Liver (tissue), 9 donors: ENCODE data around the gene CSDE1. TPM values are rescaled to one million over a fixed set of nuclear protein-coding genes. Genes with fewer than 3 reads are reported as not detected.

Source experiments
- DNase-seq: peaks from one replicate; pipeline ENCODE4 v3.0.0-alpha.2; 2017; ENCODE audit warnings: low spot score
- H3K27ac ChIP-seq, 2 donors: one replicate each; pipeline ENCODE4 v1.7.0; 2013; ENCODE audit warnings: inconsistent platforms in 2 of 2, low read length in 2 of 2, control low read depth in 1 of 2, low read depth in 1 of 2, mild to moderate bottlenecking in 1 of 2
- H3K27me3 ChIP-seq, 4 donors: one replicate each; pipeline versions ENCODE4 v1.6.1 to v1.7.0; 2013; ENCODE audit warnings: low read length in 3 of 4, inconsistent platforms in 1 of 4, mild to moderate bottlenecking in 1 of 4, moderate library complexity in 1 of 4; ENCODE audit not compliant: control insufficient read depth in 4 of 4, insufficient read depth in 4 of 4
- H3K36me3 ChIP-seq, 4 donors: one replicate each; pipeline versions ENCODE4 v1.6.1 to v1.7.0; 2013; ENCODE audit warnings: low read length in 3 of 4, mild to moderate bottlenecking in 3 of 4, low read depth in 1 of 4, moderate library complexity in 1 of 4; ENCODE audit not compliant: control insufficient read depth in 4 of 4, insufficient read depth in 3 of 4
- H3K4me1 ChIP-seq, 4 donors: one replicate each; pipeline versions ENCODE4 v1.6.1 to v1.7.0; 2013; ENCODE audit warnings: low read length in 3 of 4, mild to moderate bottlenecking in 3 of 4, moderate library complexity in 1 of 4; ENCODE audit not compliant: control insufficient read depth in 4 of 4, insufficient read depth in 4 of 4
- H3K4me3 ChIP-seq, 3 donors: one replicate each; pipeline versions ENCODE4 v1.6.1 to v1.7.0; 2013; ENCODE audit warnings: low read length in 3 of 3, control low read depth in 1 of 3, low read depth in 1 of 3, mild to moderate bottlenecking in 1 of 3
- H3K9ac ChIP-seq, 2 donors: one replicate each; pipeline ENCODE4 v1.7.0; 2013; ENCODE audit warnings: low read length in 2 of 2, mild to moderate bottlenecking in 2 of 2, moderate library complexity in 2 of 2, control low read depth in 1 of 2, low read depth in 1 of 2
- H3K9me3 ChIP-seq, 4 donors: one replicate each; pipeline versions ENCODE4 v1.6.1 to v1.7.0; 2013; ENCODE audit warnings: low read length in 3 of 4; ENCODE audit not compliant: control insufficient read depth in 4 of 4
- CTCF ChIP-seq: fragments of 150-350 bp; IDR thresholded peaks from 2 replicates; pipeline ENCODE4 v1.5.1; 2017; ENCODE audit warnings: improper control_type of control experiment, low read depth, low read length; ENCODE audit not compliant: missing input control
- EGR1 ChIP-seq, 2 donors: IDR thresholded peaks; 2 replicates each; pipeline ENCODE4 v1.6.1; 2016 to 2018; ENCODE audit warnings: antibody characterized with exemption in 2 of 2, low read depth in 2 of 2
- FOXA1 ChIP-seq: IDR thresholded peaks from 2 replicates; pipeline ENCODE4 v1.6.1; 2016; ENCODE audit warnings: antibody characterized with exemption
- FOXA2 ChIP-seq: IDR thresholded peaks from 2 replicates; pipeline ENCODE4 v1.6.1; 2016; ENCODE audit warnings: antibody characterized with exemption
- GABPA ChIP-seq, 2 donors: IDR thresholded peaks in 1 of 2; conservative IDR thresholded peaks in 1 of 2; 2 replicates each; pipeline ENCODE4 v1.6.1; 2016; ENCODE audit warnings: antibody characterized with exemption in 2 of 2, mild to moderate bottlenecking in 1 of 2, moderate library complexity in 1 of 2
- HNF4A ChIP-seq, 2 donors: conservative IDR thresholded peaks; 2 replicates each; pipeline ENCODE4 v1.6.1; 2016; ENCODE audit warnings: antibody characterized with exemption in 2 of 2, mild to moderate bottlenecking in 2 of 2
- HNF4G ChIP-seq: IDR thresholded peaks from 2 replicates; pipeline ENCODE4 v1.6.1; 2016; ENCODE audit warnings: antibody characterized with exemption
- JUND ChIP-seq, 2 donors: IDR thresholded peaks; 2 replicates each; pipeline ENCODE4 v1.6.1; 2016; ENCODE audit warnings: antibody characterized with exemption in 2 of 2
- MAX ChIP-seq: IDR thresholded peaks from 2 replicates; pipeline ENCODE4 v1.6.1; 2016; ENCODE audit warnings: antibody characterized with exemption
- NR2F2 ChIP-seq: IDR thresholded peaks from 2 replicates; pipeline ENCODE4 v1.6.1; 2016; ENCODE audit warnings: antibody characterized with exemption
- RAD21 ChIP-seq, 2 donors: IDR thresholded peaks; 2 replicates each; pipeline ENCODE4 v1.6.1; 2016; ENCODE audit warnings: antibody characterized with exemption in 2 of 2, mild to moderate bottlenecking in 2 of 2
- REST ChIP-seq: IDR thresholded peaks from 2 replicates; pipeline ENCODE4 v1.6.1; 2016; ENCODE audit warnings: antibody characterized with exemption, mild to moderate bottlenecking
- RXRA ChIP-seq, 2 donors: IDR thresholded peaks; 2 replicates each; pipeline ENCODE4 v1.6.1; 2017 to 2018; ENCODE audit warnings: antibody characterized with exemption in 2 of 2, mild to moderate bottlenecking in 1 of 2
- SP1 ChIP-seq: IDR thresholded peaks from 2 replicates; pipeline ENCODE4 v1.6.1; 2018; ENCODE audit warnings: antibody characterized with exemption, mild to moderate bottlenecking
- TAF1 ChIP-seq: conservative IDR thresholded peaks from 2 replicates; pipeline ENCODE4 v1.6.1; 2016; ENCODE audit warnings: antibody characterized with exemption, mild to moderate bottlenecking
- YY1 ChIP-seq: IDR thresholded peaks from 2 replicates; pipeline ENCODE4 v1.6.1; 2016; ENCODE audit warnings: antibody characterized with exemption, mild to moderate bottlenecking
- WGBS: extraction: QIAGEN DNeasy Blood & Tissue Kit; methylation state at CpG from one replicate; pipeline ENCODE4 v1.1.7; 2013; 5-methylcytosine and 5-hydroxymethylcytosine counted together
- polyA plus RNA-seq, 2 donors: library from polyadenylated mRNA; stranded (reverse) in 1 of 2; unstranded in 1 of 2; fragments of 200-250 nt in 1 of 2; fragments of >200 nt in 1 of 2; fragmentation: Nextera tagmentation in 1 of 2; extraction: Ambion mirVana in 1 of 2; gene quantifications; one replicate each; pipeline versions ENCODE4 v1.2.1 to v1.2.3, GENCODE V29; 2013 to 2015
- total RNA-seq, 2 donors: library from RNA; depleted of rRNA; stranded (reverse); fragments of >200 nt; gene quantifications; one replicate each; pipeline ENCODE4 v1.2.3, GENCODE V29; 2014
- TF ChIP-seq, protein P1 (sequence below): IDR thresholded peaks from 2 replicates; pipeline ENCODE4 v1.6.1; 2016; ENCODE audit warnings: antibody characterized with exemption
- TF ChIP-seq, protein P2 (sequence below): IDR thresholded peaks from 2 replicates; pipeline ENCODE4 v1.6.1; 2016; ENCODE audit warnings: antibody characterized with exemption
- donor health status: healthy.
- donor health status: healthy.
- donor health status: healthy.
- donor health status: healthy.
- donor health status: healthy.

The CSDE1 gene
- total and polyA plus RNA-seq, 4 donors: 63.7 to 376 (median 132) TPM

DNA sequence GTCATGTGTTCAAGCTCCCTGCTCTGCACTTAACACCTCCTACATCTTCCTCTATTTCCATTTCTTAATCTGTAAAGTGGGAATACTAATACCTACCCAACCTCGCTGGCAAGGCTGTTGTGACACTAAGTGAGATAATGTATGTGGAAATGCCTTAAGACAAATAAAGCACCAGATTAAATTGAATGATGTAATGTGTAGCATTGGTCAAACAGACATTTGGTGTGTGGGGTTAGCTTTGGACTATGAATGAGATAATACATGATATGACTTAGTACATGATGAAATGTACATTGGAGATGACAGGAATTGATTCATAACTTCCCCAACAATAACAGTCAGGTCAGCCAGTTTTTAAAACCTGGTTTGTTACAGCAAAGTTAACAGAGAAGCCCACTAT lies 67.6 kb downstream of the CSDE1 start:
- Histone ChIP-seq H3K4me1 (no peaks in the 10 kb centered on the region), H3K9me3 (no peaks in the 10 kb centered on the region), H3K4me3 (no peak overlapping the region), H3K27me3 (no peaks in the 10 kb centered on the region), H3K36me3 (no peaks in the 10 kb centered on the region), H3K9ac (no peak overlapping the region), H3K27ac (no peak overlapping the region)
- DNase-seq: no peak
- WGBS: 82% methylated on average over 1 of the region's 1 CpG
- no peak for TF ChIP-seq SP1
- TF ChIP-seq GABPA (IDR thresholded peaks at IDR 0.05 in 1 of 2, conservative IDR thresholded peaks at IDR 0.05 in 1 of 2): no peak
- no peak for TF ChIP-seq RAD21 (IDR thresholded peaks at IDR 0.05)
- TF ChIP-seq CTCF: no peak
- no peak for TF ChIP-seq MAX
- no peak for TF ChIP-seq JUND (IDR thresholded peaks at IDR 0.05)
- TF ChIP-seq NR2F2: no peak
- no peak for TF ChIP-seq HNF4G
- TF ChIP-seq REST: no peak
- TF ChIP-seq RXRA (IDR thresholded peaks at IDR 0.05): no peak
- no peak for TF ChIP-seq FOXA1
- TF ChIP-seq YY1: no peak
- TF ChIP-seq, protein P1, sequence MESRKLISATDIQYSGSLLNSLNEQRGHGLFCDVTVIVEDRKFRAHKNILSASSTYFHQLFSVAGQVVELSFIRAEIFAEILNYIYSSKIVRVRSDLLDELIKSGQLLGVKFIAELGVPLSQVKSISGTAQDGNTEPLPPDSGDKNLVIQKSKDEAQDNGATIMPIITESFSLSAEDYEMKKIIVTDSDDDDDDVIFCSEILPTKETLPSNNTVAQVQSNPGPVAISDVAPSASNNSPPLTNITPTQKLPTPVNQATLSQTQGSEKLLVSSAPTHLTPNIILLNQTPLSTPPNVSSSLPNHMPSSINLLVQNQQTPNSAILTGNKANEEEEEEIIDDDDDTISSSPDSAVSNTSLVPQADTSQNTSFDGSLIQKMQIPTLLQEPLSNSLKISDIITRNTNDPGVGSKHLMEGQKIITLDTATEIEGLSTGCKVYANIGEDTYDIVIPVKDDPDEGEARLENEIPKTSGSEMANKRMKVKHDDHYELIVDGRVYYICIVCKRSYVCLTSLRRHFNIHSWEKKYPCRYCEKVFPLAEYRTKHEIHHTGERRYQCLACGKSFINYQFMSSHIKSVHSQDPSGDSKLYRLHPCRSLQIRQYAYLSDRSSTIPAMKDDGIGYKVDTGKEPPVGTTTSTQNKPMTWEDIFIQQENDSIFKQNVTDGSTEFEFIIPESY: no peak
- TF ChIP-seq, protein P2, sequence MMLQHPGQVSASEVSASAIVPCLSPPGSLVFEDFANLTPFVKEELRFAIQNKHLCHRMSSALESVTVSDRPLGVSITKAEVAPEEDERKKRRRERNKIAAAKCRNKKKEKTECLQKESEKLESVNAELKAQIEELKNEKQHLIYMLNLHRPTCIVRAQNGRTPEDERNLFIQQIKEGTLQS: no peak
- no peak for TF ChIP-seq EGR1 (IDR thresholded peaks at IDR 0.05; ENCODE audit: low read depth in 2 of 2)
- TF ChIP-seq FOXA2: no peak
- no peak for TF ChIP-seq TAF1
- TF ChIP-seq HNF4A (conservative IDR thresholded peaks at IDR 0.05): no peak
